IMR-90 (cell line): ENCODE results near the gene SLC10A3. TPM values are rescaled to one million over a fixed set of nuclear protein-coding genes. Genes with fewer than 3 reads are reported as not detected.

ENCODE experiments used
- ATAC-seq: fragments of 200-7000 bp; cut with Tn5 transposase; 2 replicates; pipeline ENCODE4 v1.9.1; 2020; ENCODE audit warnings: low read depth, mild to moderate bottlenecking, moderate library complexity
- BruUV-seq: library from RNA; stranded (reverse); fragments of 400-500 nt; replicated peaks from 2 replicates; lab custom pipeline; 2021; lab: Mats Ljungman, UMichigan
- CTCF ChIA-PET: fragments of 300-600 bp; formaldehyde crosslinking; extraction: SDS; loops from one replicate; lab custom pipeline; 2021; ENCODE audit warnings: antibody characterized with exemption; lab: Yijun Ruan, JAX
- POLR2A ChIA-PET: fragments of 300-600 bp; sonication (Branson Sonifier 250); formaldehyde crosslinking; loops from one replicate; lab custom pipeline; 2022; ENCODE audit warnings: antibody characterized with exemption; ENCODE audit not compliant: unreplicated experiment; lab: Charles Lee
- DNase-seq: peaks from one replicate; pipeline ENCODE4 v3.0.0; 2013
- H2AFZ ChIP-seq: replicated peaks from 2 replicates; pipeline ENCODE3; 2013; ENCODE audit warnings: low read length, mild to moderate bottlenecking; ENCODE audit not compliant: poor library complexity
- H2AK5ac ChIP-seq: 2 replicates; pipeline ENCODE4 v1.6.1; 2013; ENCODE audit warnings: low read depth, low read length, inconsistent platforms
- H2AK9ac ChIP-seq: replicated peaks from 2 replicates; pipeline ENCODE3; 2013; ENCODE audit warnings: mild to moderate bottlenecking, low read depth, low read length, moderate library complexity; ENCODE audit not compliant: poor library complexity
- H2BK120ac ChIP-seq: 2 replicates; pipeline ENCODE4 v1.6.1; 2013; ENCODE audit warnings: low read depth, low read length, inconsistent platforms
- H2BK15ac ChIP-seq: 3 replicates; pipeline ENCODE4 v1.6.1; 2013; ENCODE audit warnings: low read depth, low read length, inconsistent platforms
- H2BK20ac ChIP-seq: 2 replicates; pipeline ENCODE4 v1.6.1; 2013; ENCODE audit warnings: low read depth, mild to moderate bottlenecking, inconsistent platforms, low read length, moderate library complexity
- H2BK5ac ChIP-seq: 2 replicates; pipeline ENCODE4 v1.6.1; 2013; ENCODE audit warnings: mild to moderate bottlenecking, low read depth, low read length, inconsistent platforms; ENCODE audit not compliant: poor library complexity, severe bottlenecking
- H3K14ac ChIP-seq: replicated peaks from 2 replicates; pipeline ENCODE4 v1.6.1; 2013; ENCODE audit warnings: low read depth, low read length, inconsistent platforms
- H3K18ac ChIP-seq: 2 replicates; pipeline ENCODE4 v1.6.1; 2013; ENCODE audit warnings: low read depth, low read length, control low read depth
- H3K23ac ChIP-seq: 2 replicates; pipeline ENCODE4 v1.6.1; 2013; ENCODE audit warnings: low read depth, low read length, inconsistent platforms
- H3K27ac ChIP-seq: 2 replicates; pipeline ENCODE4 v1.5.1; 2013; ENCODE audit warnings: mild to moderate bottlenecking, control low read depth, low read length; ENCODE audit not compliant: insufficient read depth
- H3K27me3 ChIP-seq: 2 replicates; pipeline ENCODE4 v1.6.1; 2013; ENCODE audit warnings: low read length; ENCODE audit not compliant: control insufficient read depth, insufficient read depth
- H3K36me3 ChIP-seq: 2 replicates; pipeline ENCODE4 v1.6.1; 2013; ENCODE audit warnings: low read length, mixed read lengths; ENCODE audit not compliant: control insufficient read depth, insufficient read depth
- H3K4ac ChIP-seq: 2 replicates; pipeline ENCODE4 v1.6.1; 2013; ENCODE audit warnings: low read depth, low read length, inconsistent platforms
- H3K4me1 ChIP-seq: 2 replicates; pipeline ENCODE4 v1.6.1; 2013; ENCODE audit warnings: low read length, mixed read lengths; ENCODE audit not compliant: control insufficient read depth, insufficient read depth
- H3K4me2 ChIP-seq: 2 replicates; pipeline ENCODE4 v1.6.1; 2013; ENCODE audit warnings: low read depth, mild to moderate bottlenecking, control low read depth, low read length, moderate library complexity
- H3K4me3 ChIP-seq: 2 replicates; pipeline ENCODE4 v1.5.1; 2013; ENCODE audit warnings: low read depth, mild to moderate bottlenecking, control low read depth, low read length, moderate library complexity; ENCODE audit not compliant: insufficient read depth
- H3K56ac ChIP-seq: 2 replicates; pipeline ENCODE4 v1.6.1; 2013; ENCODE audit warnings: low read length, inconsistent platforms; ENCODE audit not compliant: insufficient read depth; ENCODE audit errors: extremely low read depth
- H3K79me1 ChIP-seq, 2 experiments: 2 replicates each; pipeline ENCODE4 v1.6.1; 2013; ENCODE audit warnings: low read length in 2 of 2, inconsistent platforms in 1 of 2, low read depth in 1 of 2
- H3K9ac ChIP-seq: 2 replicates; pipeline ENCODE4 v1.6.1; 2013; ENCODE audit warnings: low read depth, low read length, control low read depth
- H3K9me1 ChIP-seq: 2 replicates; pipeline ENCODE4 v1.6.1; 2013; ENCODE audit warnings: low read length, inconsistent platforms; ENCODE audit not compliant: insufficient read depth
- H3K9me3 ChIP-seq: 2 replicates; pipeline ENCODE4 v1.6.1; 2013; ENCODE audit warnings: low read length; ENCODE audit not compliant: control insufficient read depth, insufficient read depth
- H4K20me1 ChIP-seq: 2 replicates; pipeline ENCODE4 v1.6.1; 2013; ENCODE audit warnings: low read length, inconsistent platforms; ENCODE audit not compliant: insufficient read depth
- H4K5ac ChIP-seq: 2 replicates; pipeline ENCODE4 v1.6.1; 2013; ENCODE audit warnings: mild to moderate bottlenecking, low read depth, low read length, control low read depth
- H4K8ac ChIP-seq, 2 experiments: 2 replicates each; pipeline ENCODE4 v1.6.1; 2013; ENCODE audit warnings: low read depth in 2 of 2, low read length in 2 of 2, control low read depth in 1 of 2, inconsistent platforms in 1 of 2
- H4K91ac ChIP-seq: 2 replicates; pipeline ENCODE4 v1.6.1; 2013; ENCODE audit warnings: low read depth, low read length, inconsistent platforms; ENCODE audit not compliant: insufficient read depth
- BHLHE40 ChIP-seq: fragments of 150-350 bp; IDR thresholded peaks from 2 replicates; pipeline ENCODE4 v1.6.1; 2016; ENCODE audit warnings: mild to moderate bottlenecking, low read depth, low read length
- CEBPB ChIP-seq: IDR thresholded peaks from 2 replicates; pipeline ENCODE4 v1.6.1; 2012; ENCODE audit warnings: low read depth, low read length, improper control_type of control experiment
- MAZ ChIP-seq: IDR thresholded peaks from 2 replicates; pipeline ENCODE4 v1.6.1; 2012; ENCODE audit warnings: low read depth, mild to moderate bottlenecking, low read length, improper control_type of control experiment, moderate library complexity, borderline replicate concordance
- USF2 ChIP-seq: fragments of 150-350 bp; IDR thresholded peaks from 2 replicates; pipeline ENCODE4 v1.6.1; 2017; ENCODE audit warnings: mild to moderate bottlenecking, antibody characterized with exemption, low read length, low read depth
- WGBS, 2 experiments: methylation state at CpG; one replicate each; pipeline versions ENCODE4 v1.1.5 to v1.1.7; 2013; ENCODE audit warnings: missing lambda C conversion rate in 2 of 2; ENCODE audit not compliant: insufficient read length in 1 of 2; ENCODE audit errors: extremely low coverage in 2 of 2; 5-methylcytosine and 5-hydroxymethylcytosine counted together
- dilution Hi-C: fragments of 300-500 bp; cut with HindIII; formaldehyde crosslinking; loops from one replicate; pipeline ENCODE4 v1.14.3; 2018; ENCODE audit warnings: low sequenced_read_pairs; ENCODE audit not compliant: unreplicated experiment
- in situ Hi-C: fragments of 300-500 bp; cut with MboI; formaldehyde crosslinking; loops from 3 replicates; pipeline ENCODE4 v1.14.3; 2019; ENCODE audit warnings: low sequenced_read_pairs, inconsistent platforms, mixed read lengths
- intact Hi-C: fragments of 100-400 bp; cut with micrococcal nuclease; formaldehyde crosslinking; loops from 2 replicates; pipeline ENCODE4 v1.10.0; 2022
- polyA plus RNA-seq, 3 experiments: library from polyadenylated mRNA; depleted of rRNA; stranded (reverse); fragments of >200 nt; gene quantifications; 2 replicates each; pipeline ENCODE4 v1.2.3, GENCODE V29; 2012; ENCODE audit warnings: low replicate concordance in 1 of 3
- total RNA-seq: library from RNA; depleted of rRNA; stranded (reverse); fragments of >200 nt; gene quantifications from 2 replicates; pipeline ENCODE4 v1.2.3, GENCODE V29; 2012

The SLC10A3 gene
- total and polyA plus RNA-seq, 2 of the 4 experiments (the other 2 are of a cell fraction) = 15.2 to 24.6 TPM

- no peak overlapping the region for H3K14ac ChIP-seq
- dilution Hi-C loops = no loop called here
- no peak overlapping the region for H3K23ac ChIP-seq
- intact Hi-C loops = no loop called here
- no peak for TF ChIP-seq MAZ
- TF ChIP-seq BHLHE40 = no peak
- no peak for TF ChIP-seq CEBPB
- TF ChIP-seq USF2 = no peak
- H2BK20ac ChIP-seq = no peak overlapping the region
- no peak overlapping the region for H3K56ac ChIP-seq
- H3K27me3 ChIP-seq = no peaks in the 10 kb centered on the region
- DNase-seq (no peak), ATAC-seq (no peak)
- H4K8ac ChIP-seq = no peak overlapping the region
- no peak overlapping the region for H2BK5ac ChIP-seq
- no peak overlapping the region for H2AFZ ChIP-seq
- H4K5ac ChIP-seq = no peak overlapping the region
- POLR2A ChIA-PET = no interaction called here
- peaks cover 0 to 29% of the 10 kb centered on the region in 2 experiments; a peak in 2 of 4 replicates for H3K79me1 ChIP-seq
- no peak overlapping the region for H3K27ac ChIP-seq
- WGBS, 2 experiments = no CpG with 5 or more reads among the region's 18 CpGs
- H3K4me3 ChIP-seq = no peak overlapping the region
- no peak overlapping the region for H2AK5ac ChIP-seq
- H4K91ac ChIP-seq = no peak overlapping the region
- H3K9me1 ChIP-seq = no peaks in the 10 kb centered on the region
- peaks cover 47% of the 10 kb centered on the region for H3K36me3 ChIP-seq
- no peak overlapping the region for H2BK15ac ChIP-seq
- peaks cover 8% of the 10 kb centered on the region; the same call in 1 of the 2 replicates for H3K4me1 ChIP-seq
- H3K4ac ChIP-seq = no peak overlapping the region
- H4K20me1 ChIP-seq = no peaks in the 10 kb centered on the region; the same call in 1 of the 2 replicates
- BruUV-seq = no TSS peak
- H3K9me3 ChIP-seq = no peaks in the 10 kb centered on the region; the same call in 1 of the 2 replicates
- in situ Hi-C loops = no loop called here
- no peak overlapping the region for H2AK9ac ChIP-seq
- no peak overlapping the region for H3K18ac ChIP-seq
- CTCF ChIA-PET = no interaction called here
- H2BK120ac ChIP-seq = no peak overlapping the region
- no peak overlapping the region for H3K9ac ChIP-seq
- H3K4me2 ChIP-seq = no peak overlapping the region
These were observed 40.8 kb downstream of the SLC10A3 start for GRCh38 chrX:154449618-154450017.
